A673 (cell line): ENCODE measurements around the gene TMPRSS2.

Source experiments
- EZH2 ChIP-seq: fragments of 200-600 bp; sonication (generic); IDR thresholded peaks from 2 replicates; pipeline ENCODE4 v1.6.1; 2017; ENCODE audit warnings: borderline replicate concordance, low read depth, mild to moderate bottlenecking, mixed read lengths, antibody characterized with exemption, low read length; ENCODE audit not compliant: poor library complexity, severe bottlenecking
- TF ChIP-seq, protein P1 (sequence below): fragments of 300-800, 200-600 bp; sonication (generic); conservative IDR thresholded peaks from 2 replicates; pipeline ENCODE4 v1.5.1; 2017; ENCODE audit warnings: low read depth, mild to moderate bottlenecking, antibody characterized with exemption, low read length, moderate library complexity, mixed read lengths

DNA sequence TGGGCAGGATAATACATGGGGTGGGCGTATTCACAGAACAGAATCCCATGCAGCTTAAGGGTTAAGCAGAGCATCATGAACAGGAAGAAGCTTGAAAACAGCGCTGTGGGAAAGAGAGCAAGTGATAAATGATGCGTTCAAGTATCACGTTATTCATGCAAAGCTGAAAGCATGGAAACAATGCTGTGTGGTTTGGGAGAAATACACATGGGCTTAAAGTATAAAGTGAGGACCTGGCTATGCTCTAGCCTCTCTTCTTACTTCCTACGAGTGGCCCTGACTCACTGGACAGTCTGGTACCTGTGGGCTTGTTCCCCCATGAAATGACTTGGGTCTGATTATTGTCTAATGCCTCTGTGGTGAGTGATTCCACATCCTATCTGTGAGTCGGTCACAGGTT is 25.7 kb downstream of the TMPRSS2 start:
- TF ChIP-seq, protein P1, sequence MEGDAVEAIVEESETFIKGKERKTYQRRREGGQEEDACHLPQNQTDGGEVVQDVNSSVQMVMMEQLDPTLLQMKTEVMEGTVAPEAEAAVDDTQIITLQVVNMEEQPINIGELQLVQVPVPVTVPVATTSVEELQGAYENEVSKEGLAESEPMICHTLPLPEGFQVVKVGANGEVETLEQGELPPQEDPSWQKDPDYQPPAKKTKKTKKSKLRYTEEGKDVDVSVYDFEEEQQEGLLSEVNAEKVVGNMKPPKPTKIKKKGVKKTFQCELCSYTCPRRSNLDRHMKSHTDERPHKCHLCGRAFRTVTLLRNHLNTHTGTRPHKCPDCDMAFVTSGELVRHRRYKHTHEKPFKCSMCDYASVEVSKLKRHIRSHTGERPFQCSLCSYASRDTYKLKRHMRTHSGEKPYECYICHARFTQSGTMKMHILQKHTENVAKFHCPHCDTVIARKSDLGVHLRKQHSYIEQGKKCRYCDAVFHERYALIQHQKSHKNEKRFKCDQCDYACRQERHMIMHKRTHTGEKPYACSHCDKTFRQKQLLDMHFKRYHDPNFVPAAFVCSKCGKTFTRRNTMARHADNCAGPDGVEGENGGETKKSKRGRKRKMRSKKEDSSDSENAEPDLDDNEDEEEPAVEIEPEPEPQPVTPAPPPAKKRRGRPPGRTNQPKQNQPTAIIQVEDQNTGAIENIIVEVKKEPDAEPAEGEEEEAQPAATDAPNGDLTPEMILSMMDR = no peak
- TF ChIP-seq EZH2 = no peak
